Memory B cell (primary cell): ENCODE results near the gene LAMA1.

Source experiments
- ATAC-seq: fragments of 150-1000 bp; cut with Tn5 transposase; 2 replicates; pipeline ENCODE4 v1.10.0; 2021; ENCODE audit warnings: low read depth, mild to moderate bottlenecking, moderate library complexity
- DNase-seq, 2 donors: peaks; one replicate each; pipeline ENCODE4 v3.0.0; 2022; ENCODE audit warnings: low spot score in 2 of 2
- H3K27ac Mint-ChIP-seq: one replicate; pipeline ENCODE4 v1.8.0; 2022; ENCODE audit warnings: mild to moderate bottlenecking, moderate library complexity, mixed read lengths
- H3K27me3 Mint-ChIP-seq: one replicate; pipeline ENCODE4 v1.8.0; 2022; ENCODE audit warnings: mixed read lengths
- H3K36me3 Mint-ChIP-seq: one replicate; pipeline ENCODE4 v1.8.0; 2022; ENCODE audit warnings: mild to moderate bottlenecking, mixed read lengths
- H3K4me1 Mint-ChIP-seq: one replicate; pipeline ENCODE4 v1.8.0; 2022; ENCODE audit warnings: mixed read lengths
- H3K4me3 Mint-ChIP-seq: one replicate; pipeline ENCODE4 v1.8.0; 2022; ENCODE audit warnings: mild to moderate bottlenecking, moderate library complexity, mixed read lengths
- H3K9me3 Mint-ChIP-seq: one replicate; pipeline ENCODE4 v1.8.0; 2022; ENCODE audit warnings: mixed read lengths

Gene LAMA1

DNA sequence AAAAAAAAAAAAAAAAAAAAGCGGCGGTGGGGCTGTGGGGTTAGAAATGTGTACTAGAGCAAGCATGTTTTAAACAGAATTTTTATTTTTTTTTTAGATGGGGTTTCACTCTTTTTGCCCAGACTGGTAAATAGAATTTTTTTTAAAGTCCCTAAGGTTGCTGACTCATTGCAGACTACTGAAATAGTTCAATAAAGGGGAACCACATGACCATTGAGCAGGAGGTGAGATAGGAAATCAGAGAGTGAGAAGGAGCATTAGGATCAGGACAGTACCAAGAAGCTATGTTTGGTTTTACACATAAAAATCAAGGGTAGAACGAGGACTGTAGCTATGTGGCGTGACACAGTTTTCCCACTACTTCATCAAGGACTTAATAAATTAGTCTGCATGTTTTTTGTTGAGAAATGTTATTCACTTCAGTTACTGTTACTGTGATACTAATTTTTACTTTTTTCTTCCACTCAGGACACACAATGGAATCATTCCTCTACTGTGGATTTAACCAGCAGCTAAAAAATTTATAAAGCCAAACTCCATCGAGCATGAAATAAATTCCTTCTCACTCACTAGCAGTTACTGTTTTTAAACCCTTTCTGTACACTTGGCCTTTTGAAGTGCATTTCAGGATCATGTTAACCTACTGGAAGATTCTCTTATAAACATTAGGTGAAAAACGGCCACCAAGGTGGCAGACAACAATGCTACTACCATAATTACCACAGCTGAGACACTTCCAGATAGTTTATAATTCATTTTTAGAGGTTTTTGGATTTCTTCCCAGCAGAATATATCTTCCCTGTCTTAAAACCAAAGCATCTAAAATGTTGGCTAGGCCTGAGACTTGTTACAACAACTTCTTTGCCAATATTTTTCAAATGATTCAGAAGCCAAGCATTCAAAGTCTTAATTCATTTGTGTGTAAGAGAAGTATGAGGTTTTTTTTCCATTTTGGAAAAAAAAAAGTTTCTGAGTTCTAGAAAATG lies 33.2 kb downstream of the LAMA1 start:
- peaks cover 1% of the 10 kb centered on the region for H3K9me3 Mint-ChIP-seq
- H3K4me1 Mint-ChIP-seq = no peaks in the 10 kb centered on the region
- H3K27ac Mint-ChIP-seq = no peak overlapping the region
- DNase-seq = no peak
- H3K36me3 Mint-ChIP-seq = no peaks in the 10 kb centered on the region
- H3K27me3 Mint-ChIP-seq = no peaks in the 10 kb centered on the region
- no peak for ATAC-seq
- H3K4me3 Mint-ChIP-seq = no peak overlapping the region

DNA sequence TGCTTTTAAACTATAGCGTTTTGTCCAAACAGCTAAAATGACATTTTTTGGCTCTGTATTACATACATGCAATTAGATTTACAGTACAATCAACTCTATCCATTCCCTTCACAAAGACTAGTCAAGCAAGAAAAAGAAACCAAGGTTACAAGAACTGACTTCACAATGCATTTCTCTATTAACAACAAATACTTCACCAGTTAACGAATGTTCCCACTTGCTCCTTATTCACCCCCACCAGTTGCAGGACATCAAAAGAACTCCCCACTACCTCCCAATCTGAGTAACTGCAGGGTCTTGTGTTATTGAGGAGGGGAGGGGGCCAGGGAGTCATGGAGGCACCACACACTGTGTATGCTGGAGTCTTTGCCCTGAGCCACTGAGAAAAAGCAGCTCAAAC lies 34.9 kb downstream of the LAMA1 start:
- Mint-ChIP-seq H3K4me1 (no peaks in the 10 kb centered on the region), H3K27me3 (no peaks in the 10 kb centered on the region), H3K9me3 (peaks cover 3% of the 10 kb centered on the region), H3K36me3 (no peaks in the 10 kb centered on the region), H3K27ac (no peak overlapping the region), H3K4me3 (no peak overlapping the region)
- DNase-seq (no peak), ATAC-seq (no peak)

DNA sequence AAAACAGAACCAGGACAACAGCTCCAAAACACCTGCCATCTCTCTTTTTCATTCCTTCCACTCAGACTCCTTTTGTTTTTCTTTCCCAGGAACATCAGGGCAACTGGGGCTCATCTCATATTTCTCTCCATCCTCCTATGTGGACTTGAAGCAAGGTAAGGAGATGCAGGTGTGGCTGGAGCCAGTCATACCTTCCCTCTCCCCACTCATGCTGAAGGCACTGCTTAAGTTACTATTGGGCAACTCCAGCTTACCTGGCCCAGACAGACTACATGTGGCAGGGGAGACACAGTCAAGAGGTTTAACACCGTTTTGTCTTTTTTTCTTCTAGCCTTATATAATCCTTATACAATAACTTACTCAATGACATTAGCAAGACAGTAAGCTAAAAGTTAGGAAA lies 38.4 kb downstream of the LAMA1 start:
- DNase-seq = no peak
- Mint-ChIP-seq H3K4me1 (no peaks in the 10 kb centered on the region), H3K27ac (no peak overlapping the region), H3K9me3 (peaks cover 3% of the 10 kb centered on the region), H3K4me3 (no peak overlapping the region), H3K36me3 (no peaks in the 10 kb centered on the region), H3K27me3 (no peaks in the 10 kb centered on the region)
- no peak for ATAC-seq

DNA sequence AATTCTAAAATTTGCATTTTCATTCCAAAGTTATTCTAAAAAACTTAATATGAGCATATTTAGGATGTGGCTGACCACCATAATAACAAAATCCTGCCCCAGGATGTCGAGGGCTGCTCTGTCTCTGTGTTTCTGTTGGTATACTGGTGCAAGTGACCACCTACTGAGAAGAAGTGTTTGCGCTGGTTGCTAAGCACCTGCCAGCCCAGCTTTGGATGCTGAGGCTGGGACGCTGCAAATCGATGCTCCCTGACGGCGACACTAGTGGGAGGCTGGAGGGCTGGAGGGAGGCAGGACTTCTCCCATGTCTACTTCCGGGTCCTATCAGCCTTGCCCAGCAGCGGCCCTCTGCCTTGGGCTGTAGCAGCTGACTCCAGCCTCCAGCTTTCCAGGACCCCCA lies 45.0 kb downstream of the LAMA1 start:
- Mint-ChIP-seq H3K27me3 (no peaks in the 10 kb centered on the region), H3K27ac (no peak overlapping the region), H3K4me3 (no peak overlapping the region), H3K9me3 (peaks cover 1% of the 10 kb centered on the region), H3K4me1 (no peaks in the 10 kb centered on the region), H3K36me3 (no peaks in the 10 kb centered on the region)
- DNase-seq (no peak), ATAC-seq (no peak)

DNA sequence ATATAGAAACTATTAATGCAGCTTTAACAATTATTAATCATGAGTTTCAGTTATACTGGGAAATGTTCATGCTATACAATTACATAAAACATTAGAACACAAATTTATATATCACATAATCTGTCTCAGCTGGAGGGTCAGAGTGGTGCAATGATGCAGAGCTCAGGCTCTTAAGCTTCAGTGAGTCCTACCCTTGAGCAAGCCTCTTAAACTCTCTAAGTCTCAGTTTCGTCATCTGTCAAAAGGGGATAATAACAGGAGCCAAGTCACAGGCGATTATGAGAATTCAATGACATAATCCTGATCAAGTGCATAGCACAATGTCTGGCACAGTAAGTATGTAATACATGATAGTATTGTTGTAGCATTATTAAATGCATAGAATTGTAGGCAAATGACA lies 46.0 kb downstream of the LAMA1 start:
- Mint-ChIP-seq H3K4me1 (no peaks in the 10 kb centered on the region), H3K36me3 (no peaks in the 10 kb centered on the region), H3K4me3 (no peak overlapping the region), H3K27ac (no peak overlapping the region), H3K27me3 (no peaks in the 10 kb centered on the region), H3K9me3 (peaks cover 1% of the 10 kb centered on the region)
- DNase-seq (no peak), ATAC-seq (no peak)

DNA sequence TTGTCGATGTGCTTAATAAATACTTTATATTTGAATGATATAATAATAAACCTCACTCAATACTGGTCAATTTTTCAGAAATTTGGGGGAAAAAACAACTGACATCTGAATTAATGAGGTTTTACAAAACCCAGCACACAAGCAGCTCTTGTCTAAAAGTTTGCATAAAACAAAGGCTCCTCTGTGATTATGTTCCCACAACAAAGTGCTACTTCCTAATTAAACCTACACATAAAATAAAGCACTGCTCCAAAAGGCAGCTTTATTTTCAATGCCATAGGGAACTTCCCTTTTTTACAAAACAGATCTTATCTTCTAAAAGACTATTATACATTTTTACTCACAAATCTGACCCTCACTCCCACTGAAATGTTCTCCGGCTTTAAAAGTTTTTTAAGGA lies 47.1 kb downstream of the LAMA1 start:
- no peaks in the 10 kb centered on the region for H3K9me3 Mint-ChIP-seq
- ATAC-seq = no peak
- H3K4me1 Mint-ChIP-seq = no peaks in the 10 kb centered on the region
- no peaks in the 10 kb centered on the region for H3K36me3 Mint-ChIP-seq
- no peak overlapping the region for H3K4me3 Mint-ChIP-seq
- no peak overlapping the region for H3K27ac Mint-ChIP-seq
- DNase-seq = no peak
- no peaks in the 10 kb centered on the region for H3K27me3 Mint-ChIP-seq

DNA sequence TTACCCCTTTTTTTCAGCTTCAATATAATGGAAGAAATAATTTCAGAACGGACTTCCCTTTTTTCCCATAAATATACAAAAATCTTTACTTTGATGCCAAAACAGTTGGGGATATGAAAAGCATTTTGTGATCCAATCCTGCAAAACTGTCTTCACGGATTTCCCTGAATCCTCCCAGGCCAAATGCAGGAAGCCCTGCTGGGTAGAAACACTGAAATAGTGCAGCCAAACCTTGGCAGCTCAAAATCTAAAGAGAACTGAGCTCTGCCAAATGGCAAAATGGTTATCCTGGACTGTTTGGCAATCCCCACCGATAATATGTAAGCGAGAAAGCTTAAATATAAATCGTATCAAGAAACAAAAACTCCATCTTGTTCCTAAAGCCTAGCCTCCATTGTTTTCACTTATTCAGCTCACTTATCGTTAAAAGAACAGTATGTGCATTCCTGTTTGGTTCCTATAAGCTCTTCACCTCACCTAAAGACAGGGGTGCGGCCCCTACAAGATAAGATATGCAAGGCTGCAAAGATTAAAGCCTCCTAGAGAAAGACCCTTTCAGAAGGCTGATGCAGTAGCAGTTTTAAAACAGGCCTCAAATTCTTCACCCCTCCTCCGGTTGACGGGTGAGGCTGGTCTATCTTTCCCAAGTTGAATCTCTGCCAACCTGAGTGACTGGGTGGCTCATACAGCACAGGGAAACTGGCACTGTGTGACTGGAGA lies 48.6 kb downstream of the LAMA1 start:
- no peaks in the 10 kb centered on the region for H3K9me3 Mint-ChIP-seq
- no peak overlapping the region for H3K4me3 Mint-ChIP-seq
- no peaks in the 10 kb centered on the region for H3K36me3 Mint-ChIP-seq
- ATAC-seq = no peak
- no peaks in the 10 kb centered on the region for H3K4me1 Mint-ChIP-seq
- H3K27me3 Mint-ChIP-seq = no peaks in the 10 kb centered on the region
- no peak for DNase-seq
- no peak overlapping the region for H3K27ac Mint-ChIP-seq

DNA sequence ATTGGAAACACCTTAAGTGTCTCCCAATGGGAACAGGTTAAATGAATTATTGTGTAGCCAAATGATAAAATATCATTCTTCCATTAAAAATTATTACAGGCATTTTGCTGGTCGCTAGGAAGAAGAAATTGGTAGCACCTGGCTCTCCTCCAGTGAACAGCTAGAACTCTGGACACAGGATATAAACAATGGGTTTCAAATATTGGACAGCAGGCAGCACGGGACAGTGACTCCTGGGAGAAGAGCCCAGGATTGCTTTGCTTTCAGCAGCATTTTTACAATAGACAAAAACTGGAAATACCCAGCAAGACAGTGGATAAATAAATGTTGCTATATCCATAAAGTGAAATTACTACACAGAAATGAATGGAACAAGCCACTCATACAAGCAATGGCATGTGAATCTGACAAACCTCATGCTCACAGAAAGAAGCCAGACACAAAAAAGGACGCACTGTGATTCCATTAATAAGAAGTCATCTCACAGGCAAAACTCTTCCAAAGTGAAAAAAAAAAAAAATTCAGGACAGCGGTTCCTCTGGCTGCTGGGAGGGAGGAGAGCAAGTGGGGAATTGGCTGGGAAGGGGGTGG lies 50.5 kb downstream of the LAMA1 start:
- DNase-seq (no peak), ATAC-seq (no peak)
- H3K9me3 Mint-ChIP-seq = no peaks in the 10 kb centered on the region
- H3K36me3 Mint-ChIP-seq = no peaks in the 10 kb centered on the region
- no peak overlapping the region for H3K4me3 Mint-ChIP-seq
- no peaks in the 10 kb centered on the region for H3K4me1 Mint-ChIP-seq
- no peaks in the 10 kb centered on the region for H3K27me3 Mint-ChIP-seq
- no peak overlapping the region for H3K27ac Mint-ChIP-seq

DNA sequence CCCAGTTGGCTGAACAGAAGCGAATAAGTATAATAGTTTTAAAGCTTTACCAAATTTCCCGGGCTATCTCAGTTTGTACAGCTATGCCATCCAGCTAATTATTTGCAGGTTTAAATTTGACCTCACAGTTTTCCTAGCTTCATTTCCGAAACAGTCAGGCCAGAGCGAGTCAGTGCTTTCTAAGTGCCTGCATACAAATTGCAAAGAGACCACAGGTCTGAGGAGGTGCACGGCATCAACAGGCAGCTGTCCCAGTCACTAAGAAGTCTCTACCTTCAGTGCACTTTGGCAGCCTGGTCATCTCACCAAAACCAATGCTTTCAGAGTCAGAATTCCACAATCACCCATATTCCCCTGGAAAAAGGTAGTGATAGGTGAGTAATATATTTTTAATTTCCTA lies 51.9 kb downstream of the LAMA1 start:
- no peak overlapping the region for H3K4me3 Mint-ChIP-seq
- H3K4me1 Mint-ChIP-seq = no peaks in the 10 kb centered on the region
- peaks cover 1% of the 10 kb centered on the region for H3K27me3 Mint-ChIP-seq
- no peak overlapping the region for H3K27ac Mint-ChIP-seq
- H3K9me3 Mint-ChIP-seq = no peaks in the 10 kb centered on the region
- no peaks in the 10 kb centered on the region for H3K36me3 Mint-ChIP-seq
- ATAC-seq (no peak), DNase-seq (no peak)

DNA sequence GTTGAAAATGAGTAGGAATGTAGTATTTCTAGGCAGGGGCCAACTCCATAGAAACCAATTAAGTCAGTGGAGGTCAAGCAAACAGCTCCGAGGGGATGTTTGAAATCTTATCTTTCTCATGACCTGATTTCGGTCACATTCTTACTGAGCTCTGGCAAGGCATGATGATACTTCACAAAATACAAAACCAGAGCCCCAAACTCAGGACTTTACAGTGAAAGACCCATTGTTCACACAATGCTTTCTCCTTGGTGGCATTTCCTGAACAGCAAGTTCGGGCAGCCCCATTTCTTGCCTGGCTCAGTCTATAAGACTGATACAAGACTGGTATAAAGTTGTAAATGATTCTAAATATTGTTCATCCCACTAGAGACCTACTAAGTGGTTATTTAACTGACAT lies 53.3 kb downstream of the LAMA1 start:
- peaks cover 1% of the 10 kb centered on the region for H3K27me3 Mint-ChIP-seq
- no peaks in the 10 kb centered on the region for H3K9me3 Mint-ChIP-seq
- ATAC-seq = no peak
- H3K36me3 Mint-ChIP-seq = no peaks in the 10 kb centered on the region
- no peak overlapping the region for H3K4me3 Mint-ChIP-seq
- no peak for DNase-seq
- H3K27ac Mint-ChIP-seq = no peak overlapping the region
- no peaks in the 10 kb centered on the region for H3K4me1 Mint-ChIP-seq

DNA sequence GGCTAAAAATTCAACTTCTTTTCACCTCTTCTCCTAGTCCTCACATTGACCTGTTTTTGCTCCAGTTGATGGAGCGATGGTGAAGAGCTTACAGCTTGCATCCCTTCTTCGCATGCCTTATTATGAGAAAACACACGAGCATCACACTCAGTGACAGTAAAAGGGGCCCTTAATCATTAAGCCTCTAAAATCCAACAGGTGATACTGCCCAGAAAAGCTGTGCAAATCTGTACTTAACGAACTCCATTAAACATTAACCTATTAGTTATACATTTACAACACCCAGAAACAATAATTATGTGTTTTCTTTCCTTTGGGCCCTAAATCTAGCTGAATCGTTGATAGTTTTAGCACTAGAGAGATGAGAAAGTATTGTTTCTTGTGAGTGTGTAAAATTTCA lies 54.8 kb downstream of the LAMA1 start:
- H3K27me3 Mint-ChIP-seq = peaks cover 1% of the 10 kb centered on the region
- ATAC-seq = no peak
- H3K36me3 Mint-ChIP-seq = no peaks in the 10 kb centered on the region
- H3K9me3 Mint-ChIP-seq = no peaks in the 10 kb centered on the region
- no peak for DNase-seq
- no peak overlapping the region for H3K4me3 Mint-ChIP-seq
- no peaks in the 10 kb centered on the region for H3K4me1 Mint-ChIP-seq
- no peak overlapping the region for H3K27ac Mint-ChIP-seq

DNA sequence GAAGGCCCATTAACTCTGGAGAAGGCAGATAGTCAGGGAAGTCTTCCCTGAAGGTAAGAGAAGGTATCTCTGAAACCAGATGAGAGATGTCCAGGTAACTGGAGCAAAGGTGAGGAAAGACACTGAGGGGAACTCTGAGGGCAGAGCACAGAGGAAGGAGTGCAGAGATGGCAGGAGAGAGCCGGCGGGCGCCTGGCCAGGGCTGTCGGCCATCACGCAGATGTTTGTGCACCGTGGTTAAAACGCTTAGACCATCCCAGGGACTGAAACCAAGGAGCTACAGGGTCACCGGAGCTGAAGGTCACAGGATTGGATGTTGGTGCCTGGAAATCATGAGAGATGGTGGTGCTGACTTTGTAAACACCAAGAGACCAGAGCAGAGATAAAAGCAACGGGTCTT lies 55.4 kb downstream of the LAMA1 start:
- H3K36me3 Mint-ChIP-seq = no peaks in the 10 kb centered on the region
- no peaks in the 10 kb centered on the region for H3K4me1 Mint-ChIP-seq
- H3K27me3 Mint-ChIP-seq = peaks cover 1% of the 10 kb centered on the region
- H3K27ac Mint-ChIP-seq = no peak overlapping the region
- H3K9me3 Mint-ChIP-seq = no peaks in the 10 kb centered on the region
- no peak overlapping the region for H3K4me3 Mint-ChIP-seq
- DNase-seq (no peak), ATAC-seq (no peak)

DNA sequence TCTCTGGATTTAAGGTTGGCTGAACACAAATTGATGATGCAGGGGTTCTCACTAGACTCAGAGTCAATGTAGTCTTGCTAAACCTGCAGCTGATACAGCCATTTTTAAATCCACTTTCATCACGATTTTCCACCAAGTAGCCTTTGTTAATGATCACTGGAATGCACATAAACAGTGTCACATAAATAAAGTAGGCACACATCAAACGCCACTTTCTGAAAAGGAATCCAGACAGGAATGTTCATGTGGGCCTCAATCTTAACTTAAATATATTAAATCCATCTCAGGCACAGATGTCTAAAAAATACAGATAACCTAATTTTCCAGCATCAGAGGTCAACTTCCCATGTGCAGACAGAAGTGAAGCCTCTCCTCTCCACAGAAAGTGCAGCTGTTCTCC lies 58.3 kb downstream of the LAMA1 start:
- no peak for DNase-seq
- Mint-ChIP-seq H3K9me3 (peaks cover 3% of the 10 kb centered on the region), H3K27me3 (peaks cover 1% of the 10 kb centered on the region), H3K4me1 (no peaks in the 10 kb centered on the region), H3K4me3 (no peak overlapping the region), H3K27ac (no peak overlapping the region), H3K36me3 (no peaks in the 10 kb centered on the region)
- no peak for ATAC-seq

DNA sequence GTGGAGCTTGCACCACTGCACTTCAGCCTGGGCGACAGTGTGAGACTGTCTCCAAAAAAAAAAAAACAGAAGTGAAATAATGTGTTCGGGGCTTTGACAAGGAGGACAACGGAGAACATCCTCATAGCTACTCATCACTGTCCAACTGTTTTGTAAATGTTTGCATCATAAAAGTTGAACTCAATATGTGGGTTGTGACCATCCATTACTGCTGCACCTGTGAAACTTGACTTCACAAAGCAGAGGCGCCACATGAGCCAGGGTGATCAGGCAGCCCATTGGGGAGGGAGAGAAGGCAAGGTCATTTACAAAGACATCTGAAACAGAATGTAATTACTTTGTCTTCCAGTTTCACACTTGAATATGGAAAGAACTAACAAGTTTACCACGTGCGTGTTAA lies 61.6 kb downstream of the LAMA1 start:
- H3K4me1 Mint-ChIP-seq = no peaks in the 10 kb centered on the region
- no peak for ATAC-seq
- H3K27me3 Mint-ChIP-seq = no peaks in the 10 kb centered on the region

More for the DNA sequence above, 61.6 kb downstream of the LAMA1 start:
- Mint-ChIP-seq H3K4me3 (no peak overlapping the region), H3K27ac (no peak overlapping the region), H3K36me3 (no peaks in the 10 kb centered on the region), H3K9me3 (peaks cover 3% of the 10 kb centered on the region)
- DNase-seq = no peak
